NCI-H146 (cell line): ENCODE results near the gene DPP4.
"Not testable (repeated sequence)": the region's sequence is repeated elsewhere in the genome, so short reads cannot be mapped to it uniquely, and the experiment has no call there.

Experiments used
- DNase-seq: peaks from one replicate; lab custom pipeline; 2025; lab: John Stamatoyannopoulos, UW

The DPP4 gene

DNA sequence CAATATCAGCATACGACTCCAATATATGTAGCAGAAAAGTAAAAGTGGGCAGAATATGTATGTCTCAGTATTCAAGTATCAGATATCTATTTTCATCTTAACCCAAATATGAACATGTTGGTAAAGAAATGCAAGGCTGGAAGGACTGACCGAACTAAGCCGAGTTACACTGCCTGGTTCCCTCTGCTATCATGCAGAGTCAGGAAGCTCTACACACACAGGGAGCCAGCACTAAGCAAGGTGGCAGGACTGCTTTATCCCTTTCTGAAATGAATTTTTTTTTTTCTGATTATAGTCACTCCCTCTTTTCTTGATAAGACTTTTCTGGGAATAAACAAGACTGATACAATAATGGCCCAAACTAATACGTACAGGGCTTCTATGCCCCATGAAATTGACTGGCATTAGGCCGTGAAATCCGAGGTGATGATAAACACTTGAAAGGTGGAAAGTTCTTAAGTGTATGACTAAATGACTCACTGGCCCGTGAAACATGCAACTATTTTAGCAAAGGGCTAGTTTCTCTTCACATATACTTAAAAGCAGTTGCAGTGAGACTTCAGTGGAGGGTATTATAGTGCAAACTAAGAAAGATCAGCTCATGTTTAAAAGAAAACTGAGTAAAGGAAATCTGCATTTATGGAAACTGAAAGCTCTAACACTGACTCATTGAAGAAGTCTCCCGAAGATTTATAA lies 14.9 kb downstream of the DPP4 start:
- DNase-seq: no peak

DNA sequence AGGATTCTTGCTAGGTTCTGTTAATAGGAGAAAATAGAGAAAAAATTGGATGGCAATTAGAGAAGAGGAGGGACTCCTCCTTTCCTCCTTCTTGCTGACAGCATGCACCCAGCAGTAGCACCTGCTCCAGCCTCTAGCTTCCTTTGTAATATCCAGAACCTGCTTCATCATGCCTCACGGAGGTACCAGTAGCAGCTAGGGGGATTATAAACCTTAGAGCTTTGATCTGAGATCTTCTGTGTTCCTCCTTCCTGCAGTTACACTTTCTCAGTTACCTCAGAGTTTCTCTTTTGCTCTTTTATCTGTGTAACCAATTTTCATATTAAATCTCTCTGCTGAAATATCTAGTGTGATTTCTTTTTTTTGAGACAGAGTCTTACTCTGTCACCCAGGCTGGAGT lies 16.6 kb downstream of the DPP4 start:
- no peak for DNase-seq

DNA sequence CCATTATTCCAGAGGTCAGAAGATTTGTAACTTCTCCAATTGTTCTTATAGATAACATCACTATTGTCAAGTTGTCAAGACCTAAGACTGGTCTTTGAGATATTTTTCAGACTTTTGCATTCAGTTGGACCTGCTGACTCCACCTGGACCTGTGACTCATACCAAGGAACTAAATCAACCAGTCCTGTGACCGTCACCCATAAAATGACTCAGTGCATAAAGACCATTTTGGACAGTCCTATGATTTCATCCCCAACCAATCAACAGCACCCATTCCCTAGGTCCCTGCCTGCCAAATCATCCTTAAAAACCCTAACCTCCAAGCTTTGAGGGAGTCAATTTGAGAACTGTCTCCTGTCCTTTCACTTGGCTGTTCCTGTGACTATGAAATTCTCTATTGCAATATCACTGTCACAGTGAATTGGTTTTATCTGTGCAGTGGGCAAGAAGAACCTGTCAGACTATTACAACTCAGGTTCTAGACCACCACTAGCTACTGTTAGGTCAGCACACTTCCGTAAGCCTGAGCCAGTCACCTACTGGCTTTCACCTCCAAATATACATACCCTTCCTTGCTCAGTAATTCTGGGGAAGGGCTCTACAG lies 17.1 kb downstream of the DPP4 start:
- DNase-seq: no peak

DNA sequence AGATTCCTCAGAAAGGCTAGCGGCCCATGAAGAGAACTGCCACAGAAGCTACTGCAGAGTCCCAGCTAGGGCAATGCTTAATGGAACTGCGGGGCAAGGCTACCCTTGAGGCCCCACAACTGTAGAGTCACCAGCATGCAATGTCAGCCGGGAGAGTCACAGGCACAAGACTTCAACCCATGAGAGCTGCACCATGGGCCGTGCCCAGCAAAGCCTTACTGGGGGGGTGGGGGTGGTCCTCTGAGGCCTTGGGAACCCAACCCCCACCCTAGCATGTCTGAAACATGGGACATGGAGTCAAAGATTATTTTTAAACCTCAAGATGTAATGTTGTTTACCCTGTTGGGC lies 20.2 kb downstream of the DPP4 start:
- DNase-seq: no peak

DNA sequence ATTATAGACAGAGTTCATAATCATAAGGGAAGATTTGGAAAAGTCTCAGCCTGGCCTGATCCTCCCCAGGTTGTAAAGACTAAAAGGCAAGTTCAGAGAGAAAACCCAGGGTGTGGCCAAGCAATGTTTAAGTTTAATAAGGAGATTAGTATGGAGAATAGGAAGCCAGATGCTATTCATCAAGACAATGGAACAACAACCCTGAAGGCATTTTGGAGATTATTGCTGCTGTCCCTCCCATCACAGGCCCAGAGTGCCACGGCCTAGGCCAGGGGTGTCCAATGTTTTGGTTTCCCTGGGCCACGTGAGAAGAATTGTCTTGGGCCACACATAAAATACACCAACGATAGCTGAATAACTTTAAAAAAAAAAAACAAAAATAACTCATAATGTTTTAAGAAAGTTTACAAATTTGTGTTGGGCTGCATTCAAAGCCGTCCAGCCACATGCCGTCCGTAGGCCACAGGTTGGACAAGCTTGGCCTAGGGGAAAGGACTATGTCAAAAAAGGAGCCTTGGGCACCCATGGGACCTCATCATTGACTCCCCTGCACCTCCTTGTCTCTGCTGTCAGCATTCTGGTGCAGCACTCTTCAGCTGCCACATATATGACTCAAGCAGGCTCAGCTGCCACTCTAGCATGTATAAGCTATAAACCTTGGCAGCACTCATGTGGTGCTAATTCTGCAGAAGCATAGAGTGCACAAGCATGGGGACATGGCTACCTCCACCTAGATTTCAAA lies 20.8 kb downstream of the DPP4 start:
- DNase-seq: no peak

DNA sequence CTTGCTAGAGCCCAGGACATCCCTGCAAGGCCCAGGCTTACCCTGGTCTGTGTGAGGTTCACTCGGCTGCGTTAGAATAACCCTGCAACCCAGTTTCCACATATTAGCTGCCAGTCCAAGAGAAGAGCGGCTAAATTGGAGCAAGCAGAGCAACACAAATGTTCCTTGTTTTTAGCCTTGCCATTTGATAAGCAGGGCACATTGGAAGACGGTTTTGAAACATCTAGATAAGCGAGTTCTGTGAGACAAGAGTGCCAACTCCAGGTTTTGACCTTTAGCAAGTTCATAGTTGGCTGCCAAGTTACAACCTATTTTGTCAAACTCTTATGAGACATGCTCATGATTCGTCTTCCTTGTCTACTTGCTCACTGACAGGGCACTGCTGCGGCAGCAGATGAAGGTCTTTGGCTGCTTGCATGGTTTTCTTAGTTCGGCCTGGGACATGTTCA lies 23.5 kb downstream of the DPP4 start:
- DNase-seq: no peak

DNA sequence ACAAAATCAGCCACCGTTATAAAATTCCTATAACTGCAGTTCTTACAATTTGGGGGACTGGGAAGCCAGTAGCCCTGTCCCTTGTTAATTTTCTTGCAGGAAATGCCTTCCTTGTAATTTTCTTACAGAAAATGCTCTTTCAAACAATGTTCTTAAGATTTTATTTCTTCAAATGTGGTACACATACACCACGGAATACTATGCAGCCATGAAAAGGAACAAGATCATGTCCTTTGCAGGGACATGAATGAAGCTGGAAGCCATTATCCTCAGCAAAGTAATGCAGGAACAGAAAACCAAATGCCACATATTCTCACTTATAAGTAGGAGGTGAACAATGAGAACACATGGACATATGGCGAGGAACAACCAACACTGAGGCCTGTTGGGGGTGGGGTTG lies 24.9 kb downstream of the DPP4 start:
- not testable (repeated sequence) for DNase-seq

DNA sequence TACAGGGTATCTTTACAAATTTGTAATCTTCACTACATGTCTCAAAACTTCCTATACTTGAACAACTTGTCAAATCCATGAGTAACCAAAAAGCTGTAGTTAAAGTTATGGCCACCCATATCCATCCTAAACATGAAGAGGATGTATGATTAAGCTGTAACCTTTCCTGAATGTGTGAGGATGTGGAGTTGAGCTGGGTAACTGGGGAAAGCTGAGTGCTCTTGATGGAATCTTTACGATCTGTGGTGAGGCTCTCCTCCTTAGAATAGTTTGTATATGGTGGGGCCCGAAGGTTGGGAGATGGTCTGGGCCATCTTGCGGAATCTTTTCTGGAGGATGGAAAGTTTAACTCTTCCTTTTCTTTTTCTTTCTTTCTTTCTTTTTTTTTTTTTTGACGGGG lies 29.4 kb downstream of the DPP4 start:
- DNase-seq: no peak

DNA sequence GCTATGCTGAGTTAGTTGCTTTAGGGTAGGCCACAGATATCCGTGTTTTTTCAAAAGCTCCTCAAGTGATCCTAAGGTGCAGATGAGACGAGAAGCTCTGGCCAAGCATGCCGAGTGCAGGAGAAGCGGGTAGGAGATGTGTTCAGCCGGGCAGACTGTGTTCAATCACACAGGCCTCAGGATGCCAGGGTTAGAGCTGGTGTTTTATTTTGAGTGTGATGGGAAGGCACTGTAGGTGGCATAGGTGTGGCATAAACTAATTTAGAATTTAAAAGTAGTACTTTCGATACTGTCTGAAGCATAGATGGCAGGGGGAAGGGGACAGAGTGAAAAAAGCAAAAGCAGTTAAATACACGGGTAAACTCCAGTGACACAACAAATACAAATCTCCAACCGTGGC lies 30.9 kb downstream of the DPP4 start:
- no peak for DNase-seq

DNA sequence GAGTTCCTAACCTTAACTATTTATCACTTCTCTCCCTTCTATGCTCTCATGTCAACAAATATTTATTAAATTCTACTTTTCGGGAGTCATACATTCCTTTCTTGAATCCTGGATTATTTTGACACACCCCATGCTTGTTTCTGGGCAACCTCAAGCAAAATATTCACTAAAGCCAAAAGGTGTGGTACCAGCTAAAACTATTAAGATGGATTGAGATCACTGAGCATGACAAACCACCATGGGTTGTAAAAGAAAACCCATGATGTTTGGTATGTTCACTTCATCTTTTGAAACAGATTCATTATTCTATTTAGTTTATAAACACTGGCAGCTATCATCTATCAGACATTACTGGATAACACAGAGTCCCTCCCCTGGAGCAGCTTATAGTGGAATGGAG lies 32.5 kb downstream of the DPP4 start:
- DNase-seq: no peak

DNA sequence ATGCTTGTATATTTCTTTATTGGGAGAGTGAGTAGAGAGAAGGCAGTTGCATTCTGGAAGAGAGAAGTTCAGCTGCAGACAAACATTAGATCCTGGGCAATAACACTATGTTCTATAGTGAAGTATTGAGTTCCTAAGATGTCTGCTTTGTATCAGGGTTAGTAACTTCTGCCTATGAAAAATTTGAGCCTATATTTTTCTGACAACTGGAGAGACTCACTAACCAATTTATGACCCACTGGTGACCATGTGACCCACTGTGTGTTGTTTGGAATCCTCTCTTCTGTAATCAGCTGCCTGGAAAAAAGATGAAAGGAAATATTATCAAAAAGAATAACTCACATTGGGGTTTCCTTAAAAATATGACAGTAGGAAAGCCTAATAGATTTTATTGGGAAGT lies 35.3 kb downstream of the DPP4 start:
- DNase-seq: no peak

DNA sequence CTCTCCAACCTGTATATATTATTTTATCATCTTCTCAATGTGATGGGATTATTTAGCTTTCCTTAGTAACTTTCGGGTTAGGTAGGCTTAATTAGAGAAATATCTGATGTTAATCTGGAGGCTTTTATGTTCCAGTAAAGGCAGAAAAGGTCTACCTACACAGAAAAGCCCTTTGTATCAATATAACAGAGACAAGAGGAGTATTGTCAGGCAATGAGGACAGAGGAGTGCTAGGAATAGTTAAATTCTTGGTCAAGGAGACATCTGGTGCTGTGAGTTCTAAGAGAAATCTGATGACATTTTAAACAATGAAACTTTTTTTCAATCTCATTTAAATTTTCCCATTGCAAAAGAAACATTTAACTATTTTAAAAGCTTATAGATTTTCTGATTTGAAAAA lies 36.1 kb downstream of the DPP4 start:
- no peak for DNase-seq

DNA sequence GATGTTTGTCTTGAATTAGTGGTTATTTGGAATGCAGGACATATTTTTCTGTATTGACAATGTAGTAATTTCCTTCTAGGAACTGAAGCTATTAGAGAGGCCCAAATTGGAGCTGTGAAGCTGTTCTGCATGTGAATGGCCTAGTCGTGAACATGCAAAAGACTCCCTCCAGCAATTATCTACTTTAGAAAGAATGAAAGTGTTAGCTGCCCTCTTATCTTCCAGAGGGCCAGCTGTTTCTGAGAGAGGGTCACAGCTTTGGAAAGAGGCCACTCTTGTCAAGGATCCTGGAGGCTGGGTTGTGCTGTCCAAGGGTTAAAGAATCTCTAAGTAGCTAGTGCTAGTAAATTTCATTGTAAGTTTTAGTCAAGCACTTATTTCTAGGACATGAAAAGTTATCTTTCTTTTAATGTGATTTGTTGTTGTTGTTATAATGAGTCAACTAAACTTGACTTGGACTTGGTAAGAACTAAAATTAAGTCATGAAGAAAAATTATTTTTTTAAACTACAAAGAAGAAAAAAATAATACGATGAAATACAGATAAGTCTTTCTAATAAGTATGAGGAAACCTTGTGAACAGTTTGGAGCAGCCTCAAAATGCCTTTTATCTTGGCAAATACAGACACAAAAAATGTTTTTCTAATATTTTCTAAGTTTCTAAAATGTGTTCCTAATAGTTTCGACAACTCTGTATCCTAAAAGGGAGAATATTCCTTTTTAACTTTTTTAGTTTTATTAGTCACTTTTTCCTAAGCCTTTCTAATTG lies 36.8 kb downstream of the DPP4 start:
- DNase-seq: no peak

DNA sequence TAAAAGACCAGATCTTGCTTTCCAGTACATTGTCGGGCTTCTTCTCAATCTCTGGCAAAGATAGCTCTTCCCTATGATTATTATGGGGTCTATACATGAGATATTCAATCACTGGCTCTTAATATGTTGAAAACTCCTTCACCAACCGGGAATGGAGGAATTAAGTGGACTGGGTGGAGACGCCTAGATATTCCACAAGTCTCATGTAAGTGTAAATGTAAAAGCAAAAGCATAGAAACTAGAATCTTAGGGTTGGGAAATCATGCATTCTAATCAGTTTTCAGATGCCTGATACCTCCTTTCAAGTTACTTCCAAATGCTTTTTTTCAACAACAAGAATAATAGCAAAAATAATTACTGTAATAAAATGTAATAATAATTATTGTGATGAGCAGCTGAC lies 38.0 kb downstream of the DPP4 start:
- DNase-seq: no peak

DNA sequence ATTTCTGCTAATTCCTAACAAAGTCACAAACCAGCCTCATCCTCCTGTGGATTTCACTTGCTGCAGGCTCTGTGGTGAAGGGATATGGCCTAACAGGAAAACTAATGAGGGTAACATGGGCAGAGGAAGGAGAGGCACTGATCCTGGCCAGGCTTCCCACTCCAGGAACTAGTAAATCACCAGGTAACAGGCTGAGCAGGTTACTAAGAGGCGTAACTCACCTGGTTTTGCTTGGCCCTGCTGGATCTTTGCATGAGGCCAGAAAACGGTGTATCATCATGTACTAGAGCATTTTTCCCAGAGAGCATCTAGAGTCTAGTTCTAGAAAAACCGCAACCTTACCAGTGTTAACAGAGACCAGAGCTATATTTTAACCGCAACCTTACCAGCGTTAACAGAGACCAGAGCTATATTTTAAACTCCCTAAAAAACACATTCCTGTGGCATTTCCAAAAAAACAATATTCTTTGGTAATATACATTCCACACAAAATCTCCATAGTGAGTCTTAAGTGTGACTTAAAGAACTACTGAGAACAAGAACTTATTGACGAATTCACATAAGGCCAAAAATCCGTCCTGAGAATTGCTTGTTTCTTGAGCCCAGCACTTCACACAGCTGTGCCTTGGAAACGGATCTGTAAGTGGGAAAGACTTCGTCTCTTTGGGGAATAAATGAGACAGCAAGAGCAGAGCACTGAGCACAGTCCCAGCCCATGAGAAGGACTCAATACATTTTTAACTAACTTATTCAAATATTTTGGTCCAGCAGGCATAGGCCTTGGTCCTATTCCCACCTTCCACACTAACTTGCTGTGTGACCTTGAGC lies 43.4 kb downstream of the DPP4 start:
- no peak for DNase-seq

DNA sequence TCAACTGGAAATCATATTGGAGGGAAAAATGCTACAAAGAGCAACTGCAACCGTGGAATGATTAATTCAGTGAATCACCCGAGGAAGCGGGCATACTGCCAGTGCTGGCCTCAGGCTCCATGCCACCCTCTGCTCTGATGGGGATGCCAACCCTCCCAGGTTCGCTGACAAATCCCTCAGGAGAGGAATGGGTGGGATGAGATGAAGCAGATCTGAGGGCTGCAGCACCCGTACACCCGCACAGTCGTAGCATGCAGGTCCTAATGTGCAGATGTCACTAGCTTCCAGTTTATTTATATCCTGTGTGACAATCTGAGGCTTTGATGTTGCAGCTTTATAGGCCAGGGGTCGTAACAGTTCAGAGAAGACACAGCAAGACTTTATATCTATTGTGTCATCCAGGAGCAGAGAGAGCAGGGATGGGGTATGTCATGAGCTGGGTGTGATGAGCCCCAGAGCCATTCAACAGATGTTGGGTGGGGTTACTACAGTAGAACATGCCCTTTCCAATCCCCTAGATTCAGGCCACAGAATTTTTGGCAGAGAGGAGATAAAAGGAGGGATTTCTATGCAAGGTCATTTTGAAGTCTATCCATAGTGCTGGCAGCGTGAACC lies 44.6 kb downstream of the DPP4 start:
- no peak for DNase-seq

DNA sequence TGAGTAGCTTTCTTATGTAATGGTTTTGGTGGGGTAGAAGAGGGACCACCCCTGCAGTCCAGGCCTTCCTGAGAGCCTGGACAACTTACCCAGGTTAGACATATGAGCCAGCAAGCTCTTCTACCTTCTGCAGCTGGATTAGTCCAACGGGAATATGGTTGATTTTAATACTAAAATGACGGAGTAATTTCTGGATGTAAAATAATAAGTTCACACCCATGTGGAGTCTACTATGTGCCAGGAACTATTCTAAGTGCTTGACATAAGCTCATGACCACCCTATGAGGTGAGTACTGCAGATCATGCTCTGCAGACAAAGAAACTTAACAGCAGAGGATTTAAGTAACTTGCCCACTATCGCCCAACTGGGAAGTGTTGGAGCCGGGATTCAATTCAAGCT lies 45.5 kb downstream of the DPP4 start:
- no peak for DNase-seq

DNA sequence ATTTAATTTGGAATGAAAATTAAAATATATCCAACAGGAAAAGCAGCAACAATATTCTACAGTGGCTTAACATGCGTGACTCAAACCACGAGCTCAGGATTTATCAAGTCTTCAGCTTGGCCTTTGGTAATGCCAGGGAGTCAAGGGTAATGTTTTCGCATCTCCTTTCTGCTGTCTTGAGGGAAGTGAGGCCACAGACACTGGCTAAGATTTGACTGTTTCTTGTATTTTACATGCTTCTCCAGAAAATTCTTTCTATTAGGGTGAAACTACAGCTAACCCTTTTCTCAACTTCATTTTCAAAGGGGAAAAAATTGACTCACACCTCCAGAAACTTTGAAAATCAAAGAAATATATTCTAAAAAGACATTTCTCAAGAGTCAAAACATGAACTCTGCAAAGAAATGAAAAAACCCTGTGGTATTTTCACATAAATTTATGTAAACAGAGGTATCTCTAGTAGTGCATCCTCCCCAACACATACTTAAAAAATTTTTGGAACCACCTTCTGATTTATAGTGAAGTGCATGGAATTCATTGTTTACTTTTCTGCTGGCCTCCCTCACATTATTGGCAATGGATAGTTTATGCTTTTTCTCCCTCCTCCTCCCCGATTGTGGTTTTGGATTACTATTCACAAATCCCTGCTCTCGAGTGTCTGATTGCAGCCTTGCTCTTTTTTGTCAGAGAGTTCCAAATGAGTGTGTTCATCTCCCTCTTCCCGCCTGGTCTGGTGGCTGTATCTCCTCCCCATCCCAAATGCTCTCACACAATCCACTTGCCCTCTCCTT lies 48.7 kb downstream of the DPP4 start:
- no peak for DNase-seq

DNA sequence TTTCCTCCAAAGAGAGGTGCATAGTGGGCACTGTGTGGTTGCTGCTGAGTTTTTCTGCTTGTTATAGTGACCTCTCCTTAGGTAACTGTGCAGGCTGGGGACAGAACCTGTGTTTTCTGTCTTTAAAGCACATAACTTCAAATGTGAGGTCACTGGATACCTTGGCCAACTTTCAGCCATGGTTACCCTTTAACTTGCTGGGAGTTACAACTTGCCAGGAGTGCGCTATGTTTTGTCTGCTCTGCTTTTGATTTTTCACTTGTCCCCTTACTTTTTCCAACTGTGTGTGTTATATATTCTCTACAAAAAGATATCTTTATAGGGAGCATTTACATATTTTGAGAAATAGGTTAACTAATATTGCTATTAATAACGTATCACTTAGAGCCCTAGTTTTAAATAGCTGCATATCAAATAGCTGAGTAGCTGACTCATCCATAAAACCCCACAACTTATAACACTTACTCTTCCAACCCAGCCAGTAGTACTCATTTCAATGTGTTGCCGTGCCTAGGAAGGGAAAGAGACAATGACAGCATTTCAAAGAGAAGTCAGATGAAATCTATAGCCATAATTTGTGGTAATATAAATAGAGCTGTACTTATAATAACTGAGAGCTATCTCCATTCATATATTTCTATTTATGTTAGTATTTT lies 51.6 kb downstream of the DPP4 start:
- no peak for DNase-seq

DNA sequence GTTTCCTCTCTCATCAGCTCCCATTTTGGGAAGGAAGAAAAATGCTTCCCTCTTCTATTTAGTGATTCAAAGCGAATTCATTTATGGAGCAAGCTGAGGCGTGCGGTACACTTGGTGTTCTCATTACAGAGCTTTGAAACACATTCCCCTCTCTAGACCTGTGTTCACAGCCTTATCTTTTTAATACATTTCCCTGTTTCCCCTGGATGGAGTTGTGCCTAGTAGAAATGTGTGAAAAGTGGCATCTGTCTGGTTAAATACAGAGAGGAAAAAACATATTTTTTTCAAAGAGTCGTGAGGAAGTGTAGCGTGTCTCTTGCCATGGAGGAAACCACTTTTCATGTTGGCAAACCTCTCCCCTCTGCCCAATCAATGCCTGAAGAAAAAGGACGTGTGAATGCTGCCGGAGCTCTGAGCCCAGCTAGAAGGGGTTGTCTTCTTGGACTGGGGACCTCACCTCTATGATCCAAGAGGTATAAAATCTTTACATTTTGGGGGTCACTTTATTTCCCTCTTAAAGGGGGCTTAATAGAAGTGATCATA lies 52.4 kb downstream of the DPP4 start:
- no peak for DNase-seq
